AG04449 (cell line): ENCODE data around the gene INPP5J.
"Not testable (repeated sequence)": the region's sequence is repeated elsewhere in the genome, so short reads cannot be mapped to it uniquely, and the experiment has no call there.

ENCODE experiments used
- CTCF ChIA-PET: fragments of 350-600 bp; formaldehyde crosslinking; extraction: SDS; loops from one replicate; lab custom pipeline; 2021; ENCODE audit warnings: antibody characterized with exemption; lab: Yijun Ruan, JAX
- POLR2A ChIA-PET: fragments of 400-600, 350-600 bp; formaldehyde crosslinking; extraction: SDS; loops from one replicate; lab custom pipeline; 2020; ENCODE audit warnings: antibody characterized with exemption, inconsistent platforms; lab: Yijun Ruan, JAX
- DNase-seq: peaks from one replicate; pipeline ENCODE4 v3.0.0-alpha.2; 2010; ENCODE audit warnings: low read depth, low spot score
- H3K4me3 ChIP-seq: 2 replicates; pipeline ENCODE4 v1.5.1; 2011; ENCODE audit warnings: low read depth, mild to moderate bottlenecking, control low read depth, low read length
- TF ChIP-seq, protein P1 (sequence below): IDR thresholded peaks from one replicate; pipeline ENCODE4 v1.5.1; 2011; ENCODE audit warnings: mild to moderate bottlenecking, moderate library complexity, low read length, control low read depth, inconsistent platforms; ENCODE audit not compliant: insufficient read depth; ENCODE audit errors: missing control alignments

Gene INPP5J, protein sequence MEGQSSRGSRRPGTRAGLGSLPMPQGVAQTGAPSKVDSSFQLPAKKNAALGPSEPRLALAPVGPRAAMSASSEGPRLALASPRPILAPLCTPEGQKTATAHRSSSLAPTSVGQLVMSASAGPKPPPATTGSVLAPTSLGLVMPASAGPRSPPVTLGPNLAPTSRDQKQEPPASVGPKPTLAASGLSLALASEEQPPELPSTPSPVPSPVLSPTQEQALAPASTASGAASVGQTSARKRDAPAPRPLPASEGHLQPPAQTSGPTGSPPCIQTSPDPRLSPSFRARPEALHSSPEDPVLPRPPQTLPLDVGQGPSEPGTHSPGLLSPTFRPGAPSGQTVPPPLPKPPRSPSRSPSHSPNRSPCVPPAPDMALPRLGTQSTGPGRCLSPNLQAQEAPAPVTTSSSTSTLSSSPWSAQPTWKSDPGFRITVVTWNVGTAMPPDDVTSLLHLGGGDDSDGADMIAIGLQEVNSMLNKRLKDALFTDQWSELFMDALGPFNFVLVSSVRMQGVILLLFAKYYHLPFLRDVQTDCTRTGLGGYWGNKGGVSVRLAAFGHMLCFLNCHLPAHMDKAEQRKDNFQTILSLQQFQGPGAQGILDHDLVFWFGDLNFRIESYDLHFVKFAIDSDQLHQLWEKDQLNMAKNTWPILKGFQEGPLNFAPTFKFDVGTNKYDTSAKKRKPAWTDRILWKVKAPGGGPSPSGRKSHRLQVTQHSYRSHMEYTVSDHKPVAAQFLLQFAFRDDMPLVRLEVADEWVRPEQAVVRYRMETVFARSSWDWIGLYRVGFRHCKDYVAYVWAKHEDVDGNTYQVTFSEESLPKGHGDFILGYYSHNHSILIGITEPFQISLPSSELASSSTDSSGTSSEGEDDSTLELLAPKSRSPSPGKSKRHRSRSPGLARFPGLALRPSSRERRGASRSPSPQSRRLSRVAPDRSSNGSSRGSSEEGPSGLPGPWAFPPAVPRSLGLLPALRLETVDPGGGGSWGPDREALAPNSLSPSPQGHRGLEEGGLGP

DNA sequence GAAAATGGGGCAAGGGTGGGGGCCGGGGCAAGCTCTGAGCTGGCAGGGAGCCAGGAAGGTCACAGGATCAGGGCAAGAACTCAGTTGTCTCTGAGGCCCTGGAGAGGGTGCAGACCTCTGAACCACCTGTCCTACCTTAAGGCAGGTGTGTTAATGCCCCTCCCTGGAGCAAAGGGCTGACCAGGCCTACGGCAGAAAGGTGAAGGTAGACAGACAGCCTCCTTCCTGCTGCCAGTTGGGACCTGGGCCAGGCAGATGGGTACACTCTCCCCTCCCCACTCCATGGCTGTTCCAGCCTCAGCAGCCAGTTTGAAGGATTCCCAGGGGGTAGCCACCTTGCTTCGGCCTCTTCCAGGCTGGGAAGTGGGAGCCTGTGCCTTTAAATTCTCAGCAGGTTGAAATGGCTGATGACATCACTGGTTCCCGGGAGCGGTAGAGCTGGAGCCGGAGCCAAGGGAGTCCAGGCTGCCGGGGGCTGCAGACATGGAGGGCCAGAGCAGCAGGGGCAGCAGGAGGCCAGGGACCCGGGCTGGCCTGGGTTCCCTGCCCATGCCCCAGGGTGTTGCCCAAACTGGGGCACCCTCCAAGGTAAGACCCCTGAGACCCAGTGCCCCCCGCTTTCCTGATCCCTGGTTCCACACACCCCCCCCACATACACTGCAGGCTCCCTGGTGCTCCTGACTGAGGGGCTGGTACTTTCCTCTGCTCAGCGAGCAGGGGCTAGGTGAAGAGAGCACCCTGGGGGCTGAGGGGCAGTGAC is at the start of gene INPP5J:
TSS of gene INPP5J (plus strand) at position 435 of the 760 bp plus-strand sequence. CDS start at position 484, 49 bp downstream.
- TF ChIP-seq, protein P1, sequence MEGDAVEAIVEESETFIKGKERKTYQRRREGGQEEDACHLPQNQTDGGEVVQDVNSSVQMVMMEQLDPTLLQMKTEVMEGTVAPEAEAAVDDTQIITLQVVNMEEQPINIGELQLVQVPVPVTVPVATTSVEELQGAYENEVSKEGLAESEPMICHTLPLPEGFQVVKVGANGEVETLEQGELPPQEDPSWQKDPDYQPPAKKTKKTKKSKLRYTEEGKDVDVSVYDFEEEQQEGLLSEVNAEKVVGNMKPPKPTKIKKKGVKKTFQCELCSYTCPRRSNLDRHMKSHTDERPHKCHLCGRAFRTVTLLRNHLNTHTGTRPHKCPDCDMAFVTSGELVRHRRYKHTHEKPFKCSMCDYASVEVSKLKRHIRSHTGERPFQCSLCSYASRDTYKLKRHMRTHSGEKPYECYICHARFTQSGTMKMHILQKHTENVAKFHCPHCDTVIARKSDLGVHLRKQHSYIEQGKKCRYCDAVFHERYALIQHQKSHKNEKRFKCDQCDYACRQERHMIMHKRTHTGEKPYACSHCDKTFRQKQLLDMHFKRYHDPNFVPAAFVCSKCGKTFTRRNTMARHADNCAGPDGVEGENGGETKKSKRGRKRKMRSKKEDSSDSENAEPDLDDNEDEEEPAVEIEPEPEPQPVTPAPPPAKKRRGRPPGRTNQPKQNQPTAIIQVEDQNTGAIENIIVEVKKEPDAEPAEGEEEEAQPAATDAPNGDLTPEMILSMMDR = no peak
- H3K4me3 ChIP-seq = peak within 1 kb of the TSS; percentile 62
- CTCF ChIA-PET = interaction anchor here (0.8 to 2.2 kb wide), 3 partner anchors 15 to 150 kb away, joined by 3 to 8 read pairs (median 4); partner anchors contain the start of gene SELENOM
- no peak for DNase-seq
- POLR2A ChIA-PET = no interaction called here

DNA sequence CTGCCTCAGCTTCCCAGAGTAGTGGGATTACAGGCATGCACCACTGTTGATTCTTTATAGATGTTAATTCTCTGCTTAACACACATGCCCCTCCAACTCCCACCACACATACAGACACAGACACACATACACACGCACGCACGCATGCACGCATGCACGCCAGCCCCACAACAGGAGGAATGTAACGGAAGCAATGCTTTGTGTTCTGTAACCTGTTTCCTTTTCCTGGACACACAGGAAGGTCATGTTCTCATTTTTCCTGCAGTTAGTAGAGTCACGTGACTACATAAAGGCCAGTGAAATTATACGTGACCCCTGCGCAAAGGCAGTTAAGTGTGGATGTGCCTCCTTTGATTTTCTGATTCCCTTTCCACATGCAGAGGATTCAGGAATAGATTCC is 49.6 kb upstream of the INPP5J start:
- ChIA-PET CTCF (interaction anchor here (1.6 kb wide), 1 partner anchor 10 kb away, joined by 5 read pairs; no protein-coding TSS in a partner anchor), POLR2A (interaction anchor here (0.5 kb wide), 1 partner anchor 110 kb away, joined by 3 read pairs; no protein-coding TSS in a partner anchor)
- not testable (repeated sequence) for DNase-seq, H3K4me3 ChIP-seq

DNA sequence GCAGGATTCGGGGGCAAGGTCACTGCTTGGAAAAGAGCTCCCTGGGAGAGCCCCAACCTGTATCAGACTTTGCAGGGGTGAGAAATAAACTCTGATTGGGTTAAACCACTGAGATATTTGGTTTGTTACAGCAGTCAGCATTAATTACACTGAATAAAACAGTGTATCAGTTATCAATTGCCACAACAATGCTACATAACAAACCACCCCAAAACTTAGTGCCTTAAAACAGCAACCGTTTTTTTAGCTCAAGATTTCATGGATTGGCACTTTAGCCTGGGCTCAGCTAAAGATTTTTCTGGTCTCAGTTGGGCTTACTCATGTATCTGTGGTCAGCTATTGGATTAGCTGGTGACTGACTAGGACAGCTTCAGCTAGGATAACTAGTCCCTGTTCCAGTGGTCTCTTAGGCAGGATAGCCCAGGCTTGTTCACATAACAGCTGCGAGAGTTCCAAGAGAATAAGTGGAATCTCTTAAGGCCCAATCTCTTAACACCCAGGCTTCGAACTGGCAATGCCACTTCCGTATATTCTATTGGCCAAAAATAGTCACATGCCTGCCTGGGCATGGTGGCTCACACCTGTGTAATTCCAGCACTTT is 49.1 kb upstream of the INPP5J start:
- POLR2A ChIA-PET, H3K4me3 ChIP-seq, DNase-seq: not testable (repeated sequence)
- CTCF ChIA-PET = interaction anchor here (1.6 kb wide), 1 partner anchor 11 kb away, joined by 5 read pairs; no protein-coding TSS in a partner anchor

DNA sequence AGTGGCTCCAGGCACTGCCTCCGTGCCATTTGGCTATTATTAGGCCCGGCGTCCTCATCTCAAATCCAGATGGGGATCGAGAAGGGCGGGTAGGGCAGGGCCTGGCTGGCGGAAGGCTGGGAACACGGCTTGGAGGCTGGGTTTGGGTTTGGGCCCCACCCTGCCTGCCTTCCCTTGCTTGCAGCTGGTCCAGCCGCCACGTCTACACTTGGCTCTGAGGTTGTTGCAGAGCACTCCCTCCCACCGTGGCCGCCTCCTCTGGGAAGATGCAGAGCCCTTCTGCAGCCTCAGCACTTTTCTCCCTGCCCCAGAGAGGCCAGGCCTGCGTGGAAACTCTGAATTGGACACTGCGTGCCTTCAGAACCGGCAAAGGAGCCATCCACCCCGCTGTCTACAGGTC is 46.8 kb upstream of the INPP5J start:
- no peak overlapping the region for H3K4me3 ChIP-seq
- TF ChIP-seq, protein P1 = no peak
- ChIA-PET CTCF (no interaction called here), POLR2A (no interaction called here)
- no peak for DNase-seq

DNA sequence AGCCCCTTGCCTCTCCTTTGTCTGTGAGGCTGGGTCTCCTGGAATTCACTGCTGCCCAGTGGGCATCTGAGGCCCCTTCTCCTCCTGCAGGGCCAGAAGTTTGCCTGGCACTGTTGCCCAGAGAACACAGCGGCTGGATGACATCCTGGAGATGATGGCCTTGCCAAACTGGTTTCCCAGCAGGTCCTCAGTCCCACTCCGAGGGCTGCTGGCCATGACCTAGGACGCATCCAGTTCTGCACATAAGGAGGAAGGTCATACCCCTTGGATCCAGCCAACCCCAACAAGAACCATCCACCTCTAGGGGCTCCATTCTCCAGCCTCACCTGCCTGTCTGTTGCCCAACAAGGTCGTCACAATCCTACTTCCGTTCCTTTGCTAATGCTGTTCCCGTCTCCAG is 45.1 kb upstream of the INPP5J start:
- ChIA-PET CTCF (interaction anchor here (3.6 kb wide), 1 partner anchor 131 kb away, joined by 15 read pairs; no protein-coding TSS in a partner anchor), POLR2A (interaction anchor here (1.2 kb wide), 1 partner anchor 41 kb away, joined by 3 read pairs; no protein-coding TSS in a partner anchor)
- no peak overlapping the region for H3K4me3 ChIP-seq
- no peak for DNase-seq
- TF ChIP-seq, protein P1 = no peak

DNA sequence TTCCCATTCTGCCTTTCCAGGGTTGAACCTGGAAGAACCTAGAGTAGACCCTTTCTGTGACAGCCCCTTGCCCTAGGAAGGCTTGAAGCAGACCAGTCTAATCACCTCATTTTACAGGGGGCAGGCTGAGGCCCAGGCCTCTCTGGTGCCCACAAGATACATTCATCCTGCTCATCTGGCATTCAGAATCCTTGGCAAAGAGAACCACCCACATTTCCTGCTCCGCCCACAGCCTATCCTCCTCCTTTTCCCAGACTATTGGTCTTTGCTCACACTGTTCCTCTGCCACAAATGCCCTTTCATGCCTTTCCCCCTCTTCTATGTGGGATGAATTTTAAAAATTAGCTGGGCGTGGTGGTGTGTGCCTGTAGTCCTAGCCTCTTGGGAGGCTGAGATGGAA is 44.4 kb upstream of the INPP5J start:
- ChIA-PET POLR2A (interaction anchor here (1.2 kb wide), 1 partner anchor 42 kb away, joined by 3 read pairs; no protein-coding TSS in a partner anchor), CTCF (interaction anchor here (1.1 to 17.2 kb wide), 4 partner anchors 10 to 132 kb away, joined by 4 to 157 read pairs (median 10); partner anchors contain the start of gene SELENOM)
- not testable (repeated sequence) for DNase-seq, H3K4me3 ChIP-seq
